Kidney (tissue), 14 donors: ENCODE data around the gene PALB2. TPM values are rescaled to one million over a fixed set of nuclear protein-coding genes. Genes with fewer than 3 reads are reported as not detected.
A peak's percentile ranks its signal among the peaks of the same experiment; 100 is the strongest.

Source experiments
- DNase-seq, 5 donors: peaks; one replicate each; pipeline ENCODE4 v3.0.0-alpha.2; 2013 to 2020
- FAIRE-seq: peaks from 2 replicates; lab custom pipeline; 2012; peaks lifted over from hg19 to GRCh38; lab: Jason Lieb, UNC
- H3K27ac ChIP-seq, 2 donors: one replicate each; pipeline ENCODE4 v1.7.0; 2013; ENCODE audit warnings: low read depth in 2 of 2, low read length in 2 of 2, inconsistent platforms in 1 of 2
- H3K27me3 ChIP-seq: one replicate; pipeline ENCODE4 v1.7.1; 2013; ENCODE audit warnings: low read length, inconsistent platforms; ENCODE audit not compliant: control insufficient read depth, insufficient read depth
- H3K36me3 ChIP-seq, 3 donors: one replicate each; pipeline versions ENCODE4 v1.7.0 to v1.7.1; 2013; ENCODE audit warnings: low read length in 3 of 3, control low read depth in 1 of 3, inconsistent platforms in 1 of 3; ENCODE audit not compliant: insufficient read depth in 3 of 3, control insufficient read depth in 2 of 3
- H3K4me1 ChIP-seq, 3 donors: one replicate each; pipeline versions ENCODE4 v1.7.0 to v1.7.1; 2013; ENCODE audit warnings: low read length in 3 of 3, inconsistent platforms in 1 of 3, low read depth in 1 of 3; ENCODE audit not compliant: control insufficient read depth in 2 of 3, insufficient read depth in 2 of 3
- H3K4me3 ChIP-seq, 3 donors: one replicate each; pipeline versions ENCODE4 v1.7.0 to v1.8.1; 2013; ENCODE audit warnings: low read length in 3 of 3, control low read depth in 1 of 3, inconsistent platforms in 1 of 3
- H3K9ac ChIP-seq, 3 donors: one replicate each; pipeline versions ENCODE4 v1.7.0 to v1.7.1; 2013; ENCODE audit warnings: low read length in 3 of 3, control low read depth in 1 of 3, inconsistent platforms in 1 of 3
- H3K9me3 ChIP-seq, 3 donors: one replicate each; pipeline versions ENCODE4 v1.7.0 to v1.7.1; 2013; ENCODE audit warnings: low read length in 3 of 3, control low read depth in 1 of 3, inconsistent platforms in 1 of 3; ENCODE audit not compliant: control insufficient read depth in 2 of 3, insufficient read depth in 1 of 3
- CTCF ChIP-seq: IDR thresholded peaks from 3 replicates; pipeline ENCODE4 v1.5.1; 2012; ENCODE audit warnings: mild to moderate bottlenecking, moderate library complexity, borderline replicate concordance; ENCODE audit not compliant: insufficient read depth; ENCODE audit errors: extremely low read depth
- intact Hi-C: fragments of 100-400 bp; cut with DNase I; formaldehyde crosslinking; loops from one replicate; pipeline ENCODE4 v1.11.1; 2022
- polyA plus RNA-seq: library from polyadenylated mRNA; stranded (reverse); fragments of 350-450 nt; fragmentation: Illumina TruSeq; extraction: RNeasy Lipid Tissue Mini Kit (QIAGEN cat#74804); gene quantifications from one replicate; pipeline ENCODE4 v1.2.3, GENCODE V29; 2014; ENCODE audit warnings: low read depth, low replicate concordance; ENCODE audit not compliant: insufficient read depth
- total RNA-seq: library from RNA; stranded (reverse); fragmentation: NEBNext Ultra II Directional; extraction: Animal tissue kit (Norgen Biotek cat#: 25700); gene quantifications from one replicate; pipeline ENCODE4 v1.2.1, GENCODE V29; 2021
- donor health status: control.
- donor health status: control.
- donor health status: control.
- donor health status: control.
- donor health status: control.
- donor health status: DM: yes; HTN: yes; CAD: no.
- donor health status: Normal renal cell carcinoma (clear cell type).

Gene PALB2
- total and polyA plus RNA-seq, 2 donors from 2014 or later, result 5.7 to 11.7 TPM

DNA sequence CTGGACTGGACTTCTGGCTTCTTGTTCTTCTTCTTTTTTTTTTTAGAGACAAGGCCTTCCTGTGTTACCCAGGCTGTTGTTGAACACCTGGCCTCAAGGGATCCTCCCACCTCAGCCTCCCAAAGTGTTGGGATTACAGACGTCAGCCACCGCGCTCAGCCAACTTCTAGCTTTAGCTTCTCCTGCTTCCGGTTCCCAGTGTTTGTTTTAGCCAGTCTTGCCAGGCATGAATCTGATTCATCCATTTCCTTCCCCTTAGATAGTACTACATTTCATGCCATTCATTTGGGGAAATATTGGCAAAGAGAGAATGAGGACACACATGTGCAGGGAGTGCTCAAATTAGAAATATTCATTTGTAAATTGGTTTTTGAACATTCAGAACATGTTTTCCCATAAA, 32.9 kb downstream of the PALB2 start:
- no peak for FAIRE-seq
- no peaks in the 10 kb centered on the region for H3K9me3 ChIP-seq
- H3K36me3 ChIP-seq, result peaks cover 4 to 15% (median 6%) of the 10 kb centered on the region in 3 donors
- H3K9ac ChIP-seq, result no peak overlapping the region
- no peak for DNase-seq
- TF ChIP-seq CTCF, result no peak
- intact Hi-C loops, result no loop called here
- H3K27me3 ChIP-seq, result no peaks in the 10 kb centered on the region
- no peaks in the 10 kb centered on the region for H3K4me1 ChIP-seq
- no peak overlapping the region for H3K27ac ChIP-seq
- no peak overlapping the region for H3K4me3 ChIP-seq

GRCh38 chr16:23607726-23608125, 33.4 kb downstream of the PALB2 start:
- no peaks in the 10 kb centered on the region for H3K27me3 ChIP-seq
- H3K4me1 ChIP-seq, result no peaks in the 10 kb centered on the region
- no peak overlapping the region for H3K4me3 ChIP-seq
- no peak overlapping the region for H3K9ac ChIP-seq
- FAIRE-seq, result no peak
- H3K27ac ChIP-seq, result no peak overlapping the region
- peaks cover 4 to 16% (median 6%) of the 10 kb centered on the region in 3 donors for H3K36me3 ChIP-seq
- no peak for DNase-seq
- H3K9me3 ChIP-seq, result no peaks in the 10 kb centered on the region
- TF ChIP-seq CTCF, result no peak
- intact Hi-C loops, result no loop called here

DNA sequence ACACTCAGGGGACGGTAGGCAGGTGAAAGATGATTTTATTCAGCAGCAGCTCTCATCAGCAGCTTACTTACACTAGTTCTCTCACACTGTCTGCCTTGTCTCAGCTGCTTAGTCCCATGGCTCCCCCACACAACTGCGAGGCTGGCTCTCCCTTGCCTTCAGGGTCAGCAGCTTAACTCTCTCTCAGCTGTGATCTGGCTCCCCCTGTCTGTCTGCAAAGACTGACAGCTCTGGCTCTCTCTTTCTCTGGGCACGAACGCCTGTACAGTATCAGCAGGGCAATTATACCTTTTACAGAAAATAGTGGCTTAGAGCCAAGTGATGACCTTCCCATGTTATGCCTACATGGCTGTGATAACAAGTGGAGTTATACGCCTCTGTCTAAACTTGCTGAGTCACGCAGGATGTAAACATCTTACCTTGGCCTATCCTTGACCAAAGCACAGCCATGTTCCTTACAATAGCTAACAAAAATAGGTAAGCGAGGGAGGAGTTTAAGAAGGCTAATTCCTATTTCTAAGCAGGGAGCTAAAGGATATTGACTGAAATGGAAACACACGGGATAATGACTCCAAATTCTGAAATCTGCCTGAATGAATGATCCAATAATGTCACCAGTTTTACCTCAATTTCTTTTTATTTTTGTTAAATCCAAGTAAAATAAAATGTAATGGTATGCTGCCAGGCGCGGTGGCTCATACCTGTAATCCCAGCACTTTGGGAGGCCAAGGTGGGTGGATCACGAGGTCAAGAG, 43.9 kb downstream of the PALB2 start:
- intact Hi-C loops, result no loop called here
- Histone ChIP-seq H3K9me3 (no peaks in the 10 kb centered on the region), H3K27me3 (no peaks in the 10 kb centered on the region), H3K4me3 (no peak overlapping the region), H3K9ac (no peak overlapping the region), H3K4me1 (peaks cover 0 to 6% (median 6%) of the 10 kb centered on the region in 3 donors), H3K36me3 (peaks cover 0 to 4% (median 2%) of the 10 kb centered on the region in 3 donors), H3K27ac (no peak overlapping the region)
- peak in 2 of 5 donors; percentile 11 to 47 for DNase-seq
- FAIRE-seq, result no peak
- TF ChIP-seq CTCF, result no peak
